GM12891 (cell line): ENCODE measurements around the gene AK5.

ENCODE experiments used
- POLR2A ChIP-seq: IDR thresholded peaks from 2 replicates; pipeline ENCODE4 v1.6.1; 2011; ENCODE audit warnings: low read depth, low read length, control low read depth
- POLR2AphosphoS5 ChIP-seq: IDR thresholded peaks from 2 replicates; pipeline ENCODE4 v1.6.1; 2011; ENCODE audit warnings: low read depth, low read length, control low read depth
- SPI1 ChIP-seq: IDR thresholded peaks from 2 replicates; pipeline ENCODE4 v1.6.1; 2011; ENCODE audit warnings: low read depth, low read length, control low read depth

DNA sequence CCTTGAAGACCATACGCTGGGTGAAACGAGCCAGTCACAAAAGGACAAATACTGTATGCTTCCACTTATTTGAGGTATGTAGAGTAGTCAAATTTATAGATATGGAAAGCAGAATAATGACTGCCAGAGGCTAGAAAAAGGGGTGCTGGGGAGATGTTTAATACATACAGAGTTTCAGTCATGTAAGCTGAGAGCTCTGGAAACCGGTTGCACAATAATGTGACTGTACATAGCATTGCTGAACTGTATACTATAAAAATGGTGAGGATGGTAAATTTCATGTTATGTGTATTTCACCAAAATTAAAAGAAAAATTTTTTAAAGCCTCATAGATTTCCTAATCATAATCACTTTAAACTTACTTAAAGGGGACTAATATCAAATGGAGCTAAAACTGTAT lies 289.8 kb downstream of the AK5 start:
- TF ChIP-seq SPI1 (no peak), POLR2A (no peak), POLR2AphosphoS5 (no peak)
